Measurements from ENCODE around the gene SCRN1. TPM values are rescaled to one million over a fixed set of nuclear protein-coding genes. Genes with fewer than 3 reads are reported as not detected.
A peak's percentile ranks its signal among the peaks of the same experiment; 100 is the strongest.

The SCRN1 gene
- polyA plus RNA-seq, 1 donor from 2014 or later, result 130 TPM

DNA sequence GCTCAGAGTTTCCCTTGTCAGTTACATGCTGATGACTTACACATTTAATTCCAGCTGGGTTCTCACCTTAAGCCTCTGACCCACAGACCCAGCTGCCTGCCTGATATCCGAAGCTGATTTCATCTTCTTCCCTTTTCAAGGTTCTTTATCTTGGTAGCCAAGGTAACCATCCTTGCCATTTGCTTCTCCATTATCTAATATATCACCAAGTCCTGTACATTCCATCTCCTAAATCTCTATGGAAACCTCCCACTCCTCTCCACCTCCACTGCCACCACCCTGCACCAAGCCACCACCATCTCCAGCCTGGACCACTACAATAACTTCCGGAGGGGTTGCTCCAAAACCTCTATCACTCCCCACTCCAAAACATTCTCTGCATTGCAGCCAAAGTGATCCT lies 19.9 kb downstream of the SCRN1 start:
- TF ChIP-seq SMC3 (conservative IDR thresholded peaks at IDR 0.05; ENCODE audit: poor library complexity), result no peak
- Histone ChIP-seq H3K79me2 (replicated peaks; ENCODE audit: insufficient read depth, low read length) (peaks cover 42% of the 10 kb centered on the region), H3K9ac (ENCODE audit: low read length) (no peak overlapping the region)

DNA sequence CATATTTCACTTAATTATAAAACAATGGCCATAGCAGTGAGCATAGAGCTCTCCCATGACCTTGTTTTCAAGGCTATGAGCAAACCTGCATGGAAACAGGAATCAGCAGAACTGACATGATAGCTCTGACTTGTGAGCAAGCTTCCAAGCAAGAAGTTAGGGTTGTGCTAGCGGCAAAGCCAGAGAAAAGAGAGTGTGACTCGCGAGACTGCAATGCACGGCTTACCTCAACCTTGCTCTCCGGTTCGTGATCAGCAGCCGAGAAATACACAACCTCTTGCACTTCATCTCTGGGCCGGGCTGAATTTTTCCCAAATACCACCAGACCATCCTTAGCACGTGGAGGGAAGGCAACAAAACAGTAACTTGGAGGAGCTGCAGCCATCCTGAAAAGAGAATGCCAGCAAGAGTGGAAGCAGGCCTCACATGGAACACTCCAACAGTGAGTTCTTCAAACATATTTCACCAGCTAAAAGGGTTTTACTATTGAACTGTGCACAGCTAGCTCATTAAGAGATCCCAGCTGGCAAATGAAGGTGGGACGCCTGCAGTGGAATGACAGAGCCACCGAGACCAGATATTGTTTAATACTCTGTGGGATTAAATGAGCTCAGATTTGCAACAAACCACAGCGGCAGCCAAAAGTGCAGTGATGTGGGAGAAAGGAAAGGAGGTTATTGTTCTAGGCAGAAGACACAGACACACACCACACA lies 20.8 kb downstream of the SCRN1 start:
- H3K4me3 ChIP-seq (ENCODE audit: low read length), result peak overlapping the region; percentile 37
- TF ChIP-seq, protein P1, sequence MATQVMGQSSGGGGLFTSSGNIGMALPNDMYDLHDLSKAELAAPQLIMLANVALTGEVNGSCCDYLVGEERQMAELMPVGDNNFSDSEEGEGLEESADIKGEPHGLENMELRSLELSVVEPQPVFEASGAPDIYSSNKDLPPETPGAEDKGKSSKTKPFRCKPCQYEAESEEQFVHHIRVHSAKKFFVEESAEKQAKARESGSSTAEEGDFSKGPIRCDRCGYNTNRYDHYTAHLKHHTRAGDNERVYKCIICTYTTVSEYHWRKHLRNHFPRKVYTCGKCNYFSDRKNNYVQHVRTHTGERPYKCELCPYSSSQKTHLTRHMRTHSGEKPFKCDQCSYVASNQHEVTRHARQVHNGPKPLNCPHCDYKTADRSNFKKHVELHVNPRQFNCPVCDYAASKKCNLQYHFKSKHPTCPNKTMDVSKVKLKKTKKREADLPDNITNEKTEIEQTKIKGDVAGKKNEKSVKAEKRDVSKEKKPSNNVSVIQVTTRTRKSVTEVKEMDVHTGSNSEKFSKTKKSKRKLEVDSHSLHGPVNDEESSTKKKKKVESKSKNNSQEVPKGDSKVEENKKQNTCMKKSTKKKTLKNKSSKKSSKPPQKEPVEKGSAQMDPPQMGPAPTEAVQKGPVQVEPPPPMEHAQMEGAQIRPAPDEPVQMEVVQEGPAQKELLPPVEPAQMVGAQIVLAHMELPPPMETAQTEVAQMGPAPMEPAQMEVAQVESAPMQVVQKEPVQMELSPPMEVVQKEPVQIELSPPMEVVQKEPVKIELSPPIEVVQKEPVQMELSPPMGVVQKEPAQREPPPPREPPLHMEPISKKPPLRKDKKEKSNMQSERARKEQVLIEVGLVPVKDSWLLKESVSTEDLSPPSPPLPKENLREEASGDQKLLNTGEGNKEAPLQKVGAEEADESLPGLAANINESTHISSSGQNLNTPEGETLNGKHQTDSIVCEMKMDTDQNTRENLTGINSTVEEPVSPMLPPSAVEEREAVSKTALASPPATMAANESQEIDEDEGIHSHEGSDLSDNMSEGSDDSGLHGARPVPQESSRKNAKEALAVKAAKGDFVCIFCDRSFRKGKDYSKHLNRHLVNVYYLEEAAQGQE (IDR thresholded peaks at IDR 0.05; ENCODE audit: borderline replicate concordance), result no peak
- TF ChIP-seq EZH2 (IDR thresholded peaks at IDR 0.05; ENCODE audit: borderline replicate concordance, insufficient read depth, low read length, poor library complexity, severe bottlenecking), result no peak
- no peak for TF ChIP-seq SMC3 (conservative IDR thresholded peaks at IDR 0.05; ENCODE audit: poor library complexity)
- no peak for TF ChIP-seq MXI1 (conservative IDR thresholded peaks at IDR 0.05; ENCODE audit: poor library complexity, severe bottlenecking)
- TF ChIP-seq POLR2AphosphoS5 (IDR thresholded peaks at IDR 0.05), result no peak
- TF ChIP-seq TAF1 (IDR thresholded peaks at IDR 0.05; ENCODE audit: low read depth), result no peak
- TF ChIP-seq EP300 (conservative IDR thresholded peaks at IDR 0.05; ENCODE audit: poor library complexity, severe bottlenecking), result no peak
- TF ChIP-seq, protein P2, sequence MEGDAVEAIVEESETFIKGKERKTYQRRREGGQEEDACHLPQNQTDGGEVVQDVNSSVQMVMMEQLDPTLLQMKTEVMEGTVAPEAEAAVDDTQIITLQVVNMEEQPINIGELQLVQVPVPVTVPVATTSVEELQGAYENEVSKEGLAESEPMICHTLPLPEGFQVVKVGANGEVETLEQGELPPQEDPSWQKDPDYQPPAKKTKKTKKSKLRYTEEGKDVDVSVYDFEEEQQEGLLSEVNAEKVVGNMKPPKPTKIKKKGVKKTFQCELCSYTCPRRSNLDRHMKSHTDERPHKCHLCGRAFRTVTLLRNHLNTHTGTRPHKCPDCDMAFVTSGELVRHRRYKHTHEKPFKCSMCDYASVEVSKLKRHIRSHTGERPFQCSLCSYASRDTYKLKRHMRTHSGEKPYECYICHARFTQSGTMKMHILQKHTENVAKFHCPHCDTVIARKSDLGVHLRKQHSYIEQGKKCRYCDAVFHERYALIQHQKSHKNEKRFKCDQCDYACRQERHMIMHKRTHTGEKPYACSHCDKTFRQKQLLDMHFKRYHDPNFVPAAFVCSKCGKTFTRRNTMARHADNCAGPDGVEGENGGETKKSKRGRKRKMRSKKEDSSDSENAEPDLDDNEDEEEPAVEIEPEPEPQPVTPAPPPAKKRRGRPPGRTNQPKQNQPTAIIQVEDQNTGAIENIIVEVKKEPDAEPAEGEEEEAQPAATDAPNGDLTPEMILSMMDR (IDR thresholded peaks at IDR 0.05; ENCODE audit: poor library complexity, severe bottlenecking), result no peak
- H3K36me3 ChIP-seq (ENCODE audit: insufficient read depth, low read length), result peaks cover 7% of the 10 kb centered on the region
- H3K27ac ChIP-seq (ENCODE audit: low read length), result peak overlapping the region; percentile 42
- no peaks in the 10 kb centered on the region for H3K27me3 ChIP-seq (ENCODE audit: insufficient read depth, low read depth, low read length)
- H3K9me3 ChIP-seq (ENCODE audit: low read length), result no peaks in the 10 kb centered on the region
- H2AFZ ChIP-seq (ENCODE audit: low read depth, low read length), result no peak overlapping the region
- no peaks in the 10 kb centered on the region for H4K20me1 ChIP-seq (ENCODE audit: insufficient read depth)
- H3K9me2 ChIP-seq (ENCODE audit: insufficient read depth, low read length), result no peaks in the 10 kb centered on the region
- H3K4me2 ChIP-seq (ENCODE audit: low read length), result peak overlapping the region; percentile 32
- peaks cover 3% of the 10 kb centered on the region for H3F3A ChIP-seq (ENCODE audit: insufficient read depth, low read length, poor library complexity, severe bottlenecking)
- H3K9ac ChIP-seq (ENCODE audit: low read length), result no peak overlapping the region
- peaks cover 36% of the 10 kb centered on the region for H3K79me2 ChIP-seq (replicated peaks; ENCODE audit: insufficient read depth, low read length)

More for the DNA sequence above, 19.9 kb downstream of the SCRN1 start:
- no peaks in the 10 kb centered on the region for H3K27me3 ChIP-seq (ENCODE audit: insufficient read depth, low read depth, low read length)
- no peaks in the 10 kb centered on the region for H4K20me1 ChIP-seq (ENCODE audit: insufficient read depth)
- H3K27ac ChIP-seq (ENCODE audit: low read length), result peak overlapping the region; percentile 42
- no peaks in the 10 kb centered on the region for H3K36me3 ChIP-seq (ENCODE audit: insufficient read depth, low read length)
- peak overlapping the region; percentile 37 for H3K4me3 ChIP-seq (ENCODE audit: low read length)
- H3K4me2 ChIP-seq (ENCODE audit: low read length), result no peak overlapping the region
- no peaks in the 10 kb centered on the region for H3K9me2 ChIP-seq (ENCODE audit: insufficient read depth, low read length)
- H2AFZ ChIP-seq (ENCODE audit: low read depth, low read length), result no peak overlapping the region
- peaks cover 3% of the 10 kb centered on the region for H3F3A ChIP-seq (ENCODE audit: insufficient read depth, low read length, poor library complexity, severe bottlenecking)
- H3K9me3 ChIP-seq (ENCODE audit: low read length), result no peaks in the 10 kb centered on the region

All from neural cell (in vitro differentiated cells).